ENCODE data around the gene TCTN1.
"Not testable (repeated sequence)": the region's sequence is repeated elsewhere in the genome, so short reads cannot be mapped to it uniquely, and the experiment has no call there.

Gene TCTN1

GRCh38 chr12:110640275-110641025 is 26.5 kb downstream of the TCTN1 start:
- DNase-seq = no peak

- DNase-seq = no peak
These were observed 27.6 kb downstream of the TCTN1 start for GRCh38 chr12:110641521-110641920.

- no peak for DNase-seq
These were observed 33.7 kb downstream of the TCTN1 start for GRCh38 chr12:110647631-110648040.

- no peak for DNase-seq
These were observed 35.5 kb downstream of the TCTN1 start for GRCh38 chr12:110649341-110649847.

GRCh38 chr12:110654238-110654637 is 40.3 kb downstream of the TCTN1 start:
- DNase-seq = not testable (repeated sequence)

- DNase-seq = no peak
These were observed 42.2 kb downstream of the TCTN1 start for GRCh38 chr12:110656071-110656655.

GRCh38 chr12:110657747-110658146 is 43.8 kb downstream of the TCTN1 start:
- DNase-seq = no peak

GRCh38 chr12:110658242-110658641 is 44.3 kb downstream of the TCTN1 start:
- no peak for DNase-seq

- no peak for DNase-seq
These were observed 44.9 kb downstream of the TCTN1 start for GRCh38 chr12:110658878-110659277.

- DNase-seq = no peak
These were observed 47.5 kb downstream of the TCTN1 start for GRCh38 chr12:110661337-110661972.

- no peak for DNase-seq
These were observed 53.0 kb downstream of the TCTN1 start for GRCh38 chr12:110666892-110667291.

GRCh38 chr12:110667671-110668070 is 53.7 kb downstream of the TCTN1 start:
- DNase-seq = no peak

- no peak for DNase-seq
These were observed 54.7 kb downstream of the TCTN1 start for GRCh38 chr12:110668480-110669192.

- DNase-seq = no peak
These were observed 55.2 kb downstream of the TCTN1 start for GRCh38 chr12:110669193-110669502.

- no peak for DNase-seq
These were observed 56.3 kb downstream of the TCTN1 start for GRCh38 chr12:110670161-110670701.

- no peak for DNase-seq
These were observed 62.2 kb downstream of the TCTN1 start for GRCh38 chr12:110676171-110676570.

GRCh38 chr12:110677206-110677911 is 63.4 kb downstream of the TCTN1 start:
- no peak for DNase-seq

GRCh38 chr12:110677982-110678381 is 64.1 kb downstream of the TCTN1 start:
- no peak for DNase-seq

- DNase-seq = no peak
These were observed 65.3 kb downstream of the TCTN1 start for GRCh38 chr12:110679201-110679600.

- DNase-seq = no peak
These were observed 66.1 kb downstream of the TCTN1 start for GRCh38 chr12:110680032-110680431.

GRCh38 chr12:110683888-110684287 is 70.0 kb downstream of the TCTN1 start:
- no peak for DNase-seq

GRCh38 chr12:110684312-110684836 is 70.4 kb downstream of the TCTN1 start:
- no peak for DNase-seq

All from kidney glomerular epithelial cell (primary cell).